GM23338 (cell line): ENCODE measurements around the gene NFATC3. TPM values are rescaled to one million over a fixed set of nuclear protein-coding genes. Genes with fewer than 3 reads are reported as not detected.

ENCODE experiments used
- ATAC-seq: fragments of 200-7000 bp; cut with Tn5 transposase; 3 replicates; pipeline ENCODE4 v1.9.1; 2020
- DNase-seq: peaks from one replicate; pipeline ENCODE4 v3.0.0-alpha.2; 2015; ENCODE audit warnings: low spot score
- H2AFZ ChIP-seq: fragments of 200-600 bp; sonication (generic); 2 replicates; pipeline ENCODE4 v1.8.0; 2016; ENCODE audit warnings: antibody characterized with exemption, mild to moderate bottlenecking, moderate library complexity
- H3F3A ChIP-seq: fragments of 200-600 bp; sonication (generic); replicated peaks from 2 replicates; pipeline ENCODE4 v1.8.0; 2017; ENCODE audit warnings: antibody characterized with exemption, mixed run types, low read depth
- H3K27ac ChIP-seq: fragments of 200-600 bp; sonication (generic); 2 replicates; pipeline ENCODE4 v1.6.1; 2016; ENCODE audit warnings: low read depth
- H3K27me3 ChIP-seq: fragments of 200-600 bp; sonication (generic); 2 replicates; pipeline ENCODE4 v1.8.0; 2016; ENCODE audit warnings: mild to moderate bottlenecking, mixed run types, moderate library complexity; ENCODE audit not compliant: insufficient read depth
- H3K36me3 ChIP-seq: fragments of 200-600 bp; sonication (generic); 2 replicates; pipeline ENCODE4 v1.8.0; 2016; ENCODE audit warnings: mild to moderate bottlenecking; ENCODE audit not compliant: insufficient read depth
- H3K4me1 ChIP-seq: fragments of 200-600 bp; sonication (generic); 2 replicates; pipeline ENCODE4 v1.8.0; 2016; ENCODE audit warnings: mild to moderate bottlenecking, moderate library complexity; ENCODE audit not compliant: insufficient read depth
- H3K4me2 ChIP-seq: fragments of 200-600 bp; sonication (generic); 2 replicates; pipeline ENCODE4 v1.7.1; 2017; ENCODE audit warnings: mixed run types
- H3K4me3 ChIP-seq: fragments of 200-600 bp; sonication (generic); 2 replicates; pipeline ENCODE4 v1.6.1; 2016; ENCODE audit warnings: mixed run types
- H3K79me2 ChIP-seq: fragments of 200-600 bp; sonication (generic); replicated peaks from 2 replicates; pipeline ENCODE4 v1.8.0; 2017; ENCODE audit warnings: mild to moderate bottlenecking; ENCODE audit not compliant: insufficient read depth
- H3K9me2 ChIP-seq: fragments of 200-600 bp; sonication (generic); 2 replicates; pipeline ENCODE4 v1.8.0; 2017; ENCODE audit not compliant: insufficient read depth
- H4K20me1 ChIP-seq: fragments of 200-600 bp; sonication (generic); replicated peaks from 2 replicates; pipeline ENCODE4 v1.8.0; 2017; ENCODE audit warnings: mild to moderate bottlenecking; ENCODE audit not compliant: insufficient read depth
- H3K27ac Mint-ChIP-seq: 2 replicates; pipeline ENCODE4 v1.8.0; 2020; ENCODE audit warnings: inconsistent platforms, mild to moderate bottlenecking, moderate library complexity, mixed read lengths
- H3K27me3 Mint-ChIP-seq: 3 replicates; pipeline ENCODE4 v1.8.0; 2022; ENCODE audit warnings: low read depth, mild to moderate bottlenecking, moderate library complexity, mixed read lengths, inconsistent platforms; ENCODE audit not compliant: insufficient read depth, poor library complexity
- H3K36me3 Mint-ChIP-seq: 3 replicates; pipeline ENCODE4 v1.8.0; 2021; ENCODE audit warnings: low read depth, mild to moderate bottlenecking, inconsistent platforms, moderate library complexity, mixed read lengths
- H3K4me1 Mint-ChIP-seq: 3 replicates; pipeline ENCODE4 v1.8.0; 2020; ENCODE audit warnings: mild to moderate bottlenecking, inconsistent platforms, mixed read lengths
- H3K4me3 Mint-ChIP-seq: 3 replicates; pipeline ENCODE4 v1.8.0; 2021; ENCODE audit warnings: moderate library complexity, mild to moderate bottlenecking, inconsistent platforms, mixed read lengths
- H3K9me3 Mint-ChIP-seq: 3 replicates; pipeline ENCODE4 v1.8.0; 2020; ENCODE audit warnings: moderate library complexity, mild to moderate bottlenecking, inconsistent platforms, mixed read lengths
- EZH2 ChIP-seq: fragments of 200-600 bp; sonication (generic); IDR thresholded peaks from one replicate; pipeline ENCODE4 v1.8.0; 2017; ENCODE audit warnings: antibody characterized with exemption, mild to moderate bottlenecking, low read depth; ENCODE audit not compliant: unreplicated experiment
- EZH2phosphoT487 ChIP-seq: fragments of 200-600 bp; sonication (generic); IDR thresholded peaks from one replicate; pipeline ENCODE4 v1.8.1; 2018; ENCODE audit warnings: antibody characterized with exemption; ENCODE audit not compliant: unreplicated experiment
- JUNB ChIP-seq: IDR thresholded peaks from one replicate; pipeline ENCODE4 v1.6.1; 2016; ENCODE audit warnings: antibody characterized with exemption; ENCODE audit not compliant: unreplicated experiment
- POLR2AphosphoS5 ChIP-seq: IDR thresholded peaks from 2 replicates; pipeline ENCODE4 v1.6.1; 2016; ENCODE audit warnings: antibody characterized with exemption, low read depth
- STAT1 ChIP-seq: IDR thresholded peaks from one replicate; pipeline ENCODE4 v1.6.1; 2016; ENCODE audit warnings: antibody characterized with exemption; ENCODE audit not compliant: unreplicated experiment
- ZNF114 ChIP-seq: fragments of 250-450 bp; sonication (Bioruptor Pico); IDR thresholded peaks from 2 replicates; pipeline ENCODE4 v1.5.0; 2020; ENCODE audit warnings: mild to moderate bottlenecking, moderate library complexity
- ZNF331 ChIP-seq: fragments of 250-450 bp; sonication (Bioruptor Pico); IDR thresholded peaks from 2 replicates; pipeline ENCODE4 v1.5.0; 2020; ENCODE audit warnings: low read depth, mild to moderate bottlenecking, moderate library complexity
- long read RNA-seq: library from polyadenylated mRNA; unstranded; transcript quantifications from one replicate; pipeline ENCODE4 v2.0.0, GENCODE V29; 2020; ENCODE audit not compliant: unreplicated experiment
- polyA plus RNA-seq: library from polyadenylated mRNA; unstranded; fragments of >200 nt; fragmentation: Nextera tagmentation; extraction: Ambion mirVana; gene quantifications from 2 replicates; pipeline ENCODE4 v1.2.1, GENCODE V29; 2016
- total RNA-seq: library from RNA; depleted of rRNA; stranded (reverse); fragments of >200 nt; shearing (Covaris generic); gene quantifications from 2 replicates; pipeline ENCODE4 v1.2.3, GENCODE V29; 2014; rRNA removed
- TF ChIP-seq, protein P1 (sequence below), 2 experiments: fragments of 200-600 bp in 1 of 2; sonication (generic) in 1 of 2; conservative IDR thresholded peaks; 2 replicates each; pipeline versions ENCODE4 v1.5.1 to v1.6.1; 2016 to 2017; ENCODE audit warnings: antibody characterized with exemption in 2 of 2, low read depth in 2 of 2, mild to moderate bottlenecking in 2 of 2, moderate library complexity in 1 of 2
- TF ChIP-seq, protein P2 (sequence below): IDR thresholded peaks from one replicate; pipeline ENCODE4 v1.6.1; 2018; ENCODE audit warnings: antibody characterized with exemption; ENCODE audit not compliant: unreplicated experiment

The NFATC3 gene
- total RNA-seq (34.5 and 40.9 TPM in 2 replicates), polyA plus RNA-seq (9.2 and 9.3 TPM in 2 replicates)
- long read RNA-seq, full-length matches to known transcripts, result 1 of 2 reads
- long read RNA-seq, partial matches to known transcripts, result 0 of 2 reads
- long read RNA-seq, other reads (novel, unspliced or antisense), result 1 of 2 reads

DNA sequence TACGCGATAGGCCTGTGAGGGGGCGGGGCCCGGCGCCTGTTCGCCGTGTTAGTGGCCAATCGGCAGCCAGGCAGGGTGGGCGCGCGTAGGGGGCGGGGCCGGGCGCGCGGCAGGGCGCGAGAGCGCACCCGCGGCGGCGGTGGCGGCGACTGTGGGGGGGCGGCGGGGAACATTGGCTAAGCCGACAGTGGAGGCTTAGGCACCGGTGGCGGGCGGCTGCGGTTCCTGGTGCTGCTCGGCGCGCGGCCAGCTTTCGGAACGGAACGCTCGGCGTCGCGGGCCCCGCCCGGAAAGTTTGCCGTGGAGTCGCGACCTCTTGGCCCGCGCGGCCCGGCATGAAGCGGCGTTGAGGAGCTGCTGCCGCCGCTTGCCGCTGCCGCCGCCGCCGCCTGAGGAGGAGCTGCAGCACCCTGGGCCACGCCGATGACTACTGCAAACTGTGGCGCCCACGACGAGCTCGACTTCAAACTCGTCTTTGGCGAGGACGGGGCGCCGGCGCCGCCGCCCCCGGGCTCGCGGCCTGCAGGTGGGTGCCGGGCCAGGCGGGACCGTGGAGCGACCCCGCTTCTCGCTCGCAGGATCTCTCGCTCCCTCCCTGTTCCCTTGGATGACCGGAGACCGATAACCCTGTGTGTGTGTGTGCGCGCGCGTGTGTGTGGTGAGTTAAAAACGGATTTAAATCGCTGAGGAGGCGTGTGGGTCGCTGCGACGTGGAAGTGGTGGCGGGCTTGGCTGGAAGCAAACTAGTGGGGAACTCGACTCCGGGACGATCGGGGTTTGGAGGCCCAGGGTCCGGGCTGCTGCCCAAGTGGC lies at the start of gene NFATC3:
Gene NFATC3 (plus strand): TSS at position 112 of the 813 bp plus-strand sequence. CDS start 312 bp downstream, at position 424.
- ATAC-seq (peak; percentile 47), DNase-seq (peak; percentile 35)
- Mint-ChIP-seq H3K9me3 (no peaks in the 10 kb centered on the region), H3K27ac (peak within 1 kb of the TSS; percentile 97), H3K4me1 (peaks cover 22% of the 10 kb centered on the region), H3K27me3 (peaks cover 12% of the 10 kb centered on the region), H3K4me3 (peak within 1 kb of the TSS; percentile 99), H3K36me3 (no peaks in the 10 kb centered on the region; the same call in 2 of the 3 replicates)
- no peak for TF ChIP-seq EZH2phosphoT487
- TF ChIP-seq POLR2AphosphoS5, result peak; percentile 47; the same call in 1 of the 2 replicates
- peaks cover 19% of the 10 kb centered on the region for H3K4me1 ChIP-seq
- H3K79me2 ChIP-seq, result peaks cover 48% of the 10 kb centered on the region
- H4K20me1 ChIP-seq, result peaks cover 19% of the 10 kb centered on the region
- peak within 1 kb of the TSS; percentile 98 for H3K27ac ChIP-seq
- H3K4me2 ChIP-seq, result peak within 1 kb of the TSS; percentile 99
- peak within 1 kb of the TSS; percentile 60 for H3K4me3 ChIP-seq
- peaks cover 9% of the 10 kb centered on the region for H3F3A ChIP-seq
- peak within 1 kb of the TSS; percentile 98 for H2AFZ ChIP-seq
- no peaks in the 10 kb centered on the region for H3K36me3 ChIP-seq
- H3K27me3 ChIP-seq, result no peaks in the 10 kb centered on the region
- H3K9me2 ChIP-seq, result no peaks in the 10 kb centered on the region

GRCh38 chr16:68037841-68038597 lies 47.2 kb upstream of the NFATC3 start:
- peak overlapping the region; percentile 85; the same call in 1 of the 2 replicates for H3K27ac Mint-ChIP-seq
- TF ChIP-seq ZNF114 (CRISPR knock-in tag) (no peak), ZNF331 (CRISPR knock-in tag) (no peak), JUNB (no peak), POLR2AphosphoS5 (no peak), EZH2 (no peak), STAT1 (no peak)
- TF ChIP-seq, protein P1, sequence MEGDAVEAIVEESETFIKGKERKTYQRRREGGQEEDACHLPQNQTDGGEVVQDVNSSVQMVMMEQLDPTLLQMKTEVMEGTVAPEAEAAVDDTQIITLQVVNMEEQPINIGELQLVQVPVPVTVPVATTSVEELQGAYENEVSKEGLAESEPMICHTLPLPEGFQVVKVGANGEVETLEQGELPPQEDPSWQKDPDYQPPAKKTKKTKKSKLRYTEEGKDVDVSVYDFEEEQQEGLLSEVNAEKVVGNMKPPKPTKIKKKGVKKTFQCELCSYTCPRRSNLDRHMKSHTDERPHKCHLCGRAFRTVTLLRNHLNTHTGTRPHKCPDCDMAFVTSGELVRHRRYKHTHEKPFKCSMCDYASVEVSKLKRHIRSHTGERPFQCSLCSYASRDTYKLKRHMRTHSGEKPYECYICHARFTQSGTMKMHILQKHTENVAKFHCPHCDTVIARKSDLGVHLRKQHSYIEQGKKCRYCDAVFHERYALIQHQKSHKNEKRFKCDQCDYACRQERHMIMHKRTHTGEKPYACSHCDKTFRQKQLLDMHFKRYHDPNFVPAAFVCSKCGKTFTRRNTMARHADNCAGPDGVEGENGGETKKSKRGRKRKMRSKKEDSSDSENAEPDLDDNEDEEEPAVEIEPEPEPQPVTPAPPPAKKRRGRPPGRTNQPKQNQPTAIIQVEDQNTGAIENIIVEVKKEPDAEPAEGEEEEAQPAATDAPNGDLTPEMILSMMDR (conservative IDR thresholded peaks at IDR 0.05; ENCODE audit: low read depth in 2 of 2), result no peak
- TF ChIP-seq, protein P2, sequence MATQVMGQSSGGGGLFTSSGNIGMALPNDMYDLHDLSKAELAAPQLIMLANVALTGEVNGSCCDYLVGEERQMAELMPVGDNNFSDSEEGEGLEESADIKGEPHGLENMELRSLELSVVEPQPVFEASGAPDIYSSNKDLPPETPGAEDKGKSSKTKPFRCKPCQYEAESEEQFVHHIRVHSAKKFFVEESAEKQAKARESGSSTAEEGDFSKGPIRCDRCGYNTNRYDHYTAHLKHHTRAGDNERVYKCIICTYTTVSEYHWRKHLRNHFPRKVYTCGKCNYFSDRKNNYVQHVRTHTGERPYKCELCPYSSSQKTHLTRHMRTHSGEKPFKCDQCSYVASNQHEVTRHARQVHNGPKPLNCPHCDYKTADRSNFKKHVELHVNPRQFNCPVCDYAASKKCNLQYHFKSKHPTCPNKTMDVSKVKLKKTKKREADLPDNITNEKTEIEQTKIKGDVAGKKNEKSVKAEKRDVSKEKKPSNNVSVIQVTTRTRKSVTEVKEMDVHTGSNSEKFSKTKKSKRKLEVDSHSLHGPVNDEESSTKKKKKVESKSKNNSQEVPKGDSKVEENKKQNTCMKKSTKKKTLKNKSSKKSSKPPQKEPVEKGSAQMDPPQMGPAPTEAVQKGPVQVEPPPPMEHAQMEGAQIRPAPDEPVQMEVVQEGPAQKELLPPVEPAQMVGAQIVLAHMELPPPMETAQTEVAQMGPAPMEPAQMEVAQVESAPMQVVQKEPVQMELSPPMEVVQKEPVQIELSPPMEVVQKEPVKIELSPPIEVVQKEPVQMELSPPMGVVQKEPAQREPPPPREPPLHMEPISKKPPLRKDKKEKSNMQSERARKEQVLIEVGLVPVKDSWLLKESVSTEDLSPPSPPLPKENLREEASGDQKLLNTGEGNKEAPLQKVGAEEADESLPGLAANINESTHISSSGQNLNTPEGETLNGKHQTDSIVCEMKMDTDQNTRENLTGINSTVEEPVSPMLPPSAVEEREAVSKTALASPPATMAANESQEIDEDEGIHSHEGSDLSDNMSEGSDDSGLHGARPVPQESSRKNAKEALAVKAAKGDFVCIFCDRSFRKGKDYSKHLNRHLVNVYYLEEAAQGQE, result no peak

More at GRCh38 chr16:68037841-68038597, 47.2 kb upstream of the NFATC3 start:
- Mint-ChIP-seq H3K4me1 (no peaks in the 10 kb centered on the region; the same call in 2 of the 3 replicates), H3K36me3 (peaks cover 26% of the 10 kb centered on the region), H3K4me3 (no peak overlapping the region), H3K27me3 (peaks cover 2% of the 10 kb centered on the region), H3K9me3 (no peaks in the 10 kb centered on the region)
- Histone ChIP-seq H3K4me2 (no peak overlapping the region), H3K4me1 (no peaks in the 10 kb centered on the region), H2AFZ (no peak overlapping the region), H3K9me2 (no peaks in the 10 kb centered on the region), H3K4me3 (no peak overlapping the region), H3K27me3 (no peaks in the 10 kb centered on the region), H4K20me1 (peaks cover 6% of the 10 kb centered on the region), H3K27ac (no peak overlapping the region), H3K79me2 (no peaks in the 10 kb centered on the region; the same call in 1 of the 2 replicates), H3F3A (0 out of 2 replicates have a peak, but pooled peaks cover 6% of the 10 kb centered on the region), H3K36me3 (no peaks in the 10 kb centered on the region)
- ATAC-seq, result no peak
- DNase-seq, result no peak
